Karpas-422 (cell line): ENCODE measurements around the gene ZNF793. TPM values are rescaled to one million over a fixed set of nuclear protein-coding genes. Genes with fewer than 3 reads are reported as not detected.

Experiments
- total RNA-seq: library from RNA; depleted of rRNA; stranded (reverse); fragments of >200 nt; shearing (Covaris generic); gene quantifications from 2 replicates; pipeline ENCODE4 v1.2.3, GENCODE V29; 2014; ENCODE audit warnings: low replicate concordance; rRNA removed

ZNF793 gene
- total RNA-seq, 1 experiment from 2014 or later = 4.4 TPM

Other genes with a start within 250 kb of the ZNF793 start
- gene ZNF527, start 135.8 kb upstream of the ZNF793 start, total RNA-seq = 3.2 and 11.0 TPM in 2 replicates
- 13.2 and 16.1 TPM in 2 replicates for gene ZNF569, start 39.5 kb upstream of the ZNF793 start, total RNA-seq
- gene ZNF570, start 37.6 kb upstream of the ZNF793 start, total RNA-seq = 4.6 and 6.8 TPM in 2 replicates
- 7.4 and 10.7 TPM in 2 replicates for gene ZNF571, start 87.9 kb downstream of the ZNF793 start, total RNA-seq
- 2.4 and 8.7 TPM in 2 replicates for gene ZNF540, start 87.9 kb downstream of the ZNF793 start, total RNA-seq
- 15.4 and 17.8 TPM in 2 replicates for gene ZFP30, start 148.5 kb downstream of the ZNF793 start, total RNA-seq
- gene ZNF607, start 212.8 kb downstream of the ZNF793 start, total RNA-seq = 10.7 and 11.1 TPM in 2 replicates